SK-N-SH (cell line): ENCODE results near the gene PPP1R3G. TPM values are rescaled to one million over a fixed set of nuclear protein-coding genes. Genes with fewer than 3 reads are reported as not detected.

Experiments
- CTCF ChIA-PET: fragments of 300-600, 350-600 bp; formaldehyde crosslinking; extraction: SDS; loops from one replicate; lab custom pipeline; 2021; lab: Yijun Ruan, JAX
- POLR2A ChIA-PET: fragments of 350-600 bp; sonication (Branson Sonifier 250); formaldehyde crosslinking; extraction: SDS; loops from one replicate; lab custom pipeline; 2020; ENCODE audit warnings: antibody characterized with exemption, inconsistent platforms; lab: Yijun Ruan, JAX
- DNase-seq: peaks from one replicate; pipeline ENCODE4 v3.0.0; 2012
- H2AFZ ChIP-seq: fragments of 200-600 bp; sonication (generic); 2 replicates; pipeline ENCODE4 v1.8.1; 2016; ENCODE audit warnings: antibody characterized with exemption, mild to moderate bottlenecking, low read depth
- H3F3A ChIP-seq: fragments of 200-600 bp; sonication (generic); replicated peaks from 2 replicates; pipeline ENCODE3; 2016; ENCODE audit warnings: antibody characterized with exemption, mild to moderate bottlenecking; ENCODE audit not compliant: insufficient read depth
- H3K27ac ChIP-seq, 2 experiments: fragments of 200-500 bp in 1 of 2; fragments of 200-600 bp in 1 of 2; sonication (Bioruptor generic) in 1 of 2; sonication (generic), shearing (Covaris generic) in 1 of 2; 2 replicates each; pipeline versions ENCODE4 v1.5.1 to v1.6.1; 2014 to 2016; ENCODE audit warnings: low read depth in 2 of 2, inconsistent platforms in 1 of 2, low read length in 1 of 2, mild to moderate bottlenecking in 1 of 2, mixed read lengths in 1 of 2
- H3K27me3 ChIP-seq: fragments of 200-600 bp; sonication (generic), shearing (Covaris generic); 2 replicates; pipeline ENCODE4 v1.6.1; 2016; ENCODE audit warnings: mixed run types; ENCODE audit not compliant: insufficient read depth
- H3K36me3 ChIP-seq, 2 experiments: fragments of 200-500 bp in 1 of 2; fragments of 200-600 bp in 1 of 2; sonication (Bioruptor generic) in 1 of 2; sonication (generic) in 1 of 2; replicated peaks in 1 of 2; 2 replicates each; pipeline versions ENCODE3 to v1.5.1; 2014 to 2016; ENCODE audit warnings: low read length in 1 of 2, mild to moderate bottlenecking in 1 of 2; ENCODE audit not compliant: insufficient read depth in 2 of 2, control insufficient read depth in 1 of 2
- H3K4me1 ChIP-seq, 2 experiments: fragments of 200-500 bp in 1 of 2; fragments of 200-600 bp in 1 of 2; sonication (Bioruptor generic) in 1 of 2; sonication (generic), shearing (Covaris generic) in 1 of 2; 2 replicates each; pipeline versions ENCODE4 v1.5.1 to v1.6.1; 2014 to 2016; ENCODE audit warnings: low read depth in 1 of 2, low read length in 1 of 2, mixed run types in 1 of 2; ENCODE audit not compliant: insufficient read depth in 2 of 2, control insufficient read depth in 1 of 2
- H3K4me2 ChIP-seq: fragments of 200-600 bp; sonication (generic), shearing (Covaris generic); 2 replicates; pipeline ENCODE4 v1.6.1; 2017; ENCODE audit warnings: mixed run types
- H3K4me3 ChIP-seq, 2 experiments: fragments of 200-500 bp in 1 of 2; fragments of 200-600 bp in 1 of 2; sonication (Bioruptor generic) in 1 of 2; sonication (generic), shearing (Covaris generic) in 1 of 2; 2 replicates each; pipeline versions ENCODE4 v1.5.1 to v1.8.1; 2014 to 2016; ENCODE audit warnings: low read depth in 2 of 2, inconsistent platforms in 1 of 2, low read length in 1 of 2, mild to moderate bottlenecking in 1 of 2, mixed read lengths in 1 of 2, moderate library complexity in 1 of 2
- H3K79me2 ChIP-seq: fragments of 200-600 bp; sonication (generic); 2 replicates; pipeline ENCODE4 v1.8.1; 2017; ENCODE audit warnings: mild to moderate bottlenecking; ENCODE audit not compliant: insufficient read depth
- H3K9ac ChIP-seq: fragments of 200-600 bp; sonication (generic); 2 replicates; pipeline ENCODE4 v1.6.1; 2017; ENCODE audit warnings: mixed run types
- H3K9me2 ChIP-seq: fragments of 200-600 bp; sonication (generic); 2 replicates; pipeline ENCODE4 v1.6.1; 2017; ENCODE audit warnings: mixed run types
- H3K9me3 ChIP-seq: fragments of 200-600 bp; sonication (generic); 2 replicates; pipeline ENCODE4 v1.6.1; 2017; ENCODE audit warnings: mixed run types, mild to moderate bottlenecking, moderate library complexity
- H4K20me1 ChIP-seq: fragments of 200-600 bp; sonication (generic); 2 replicates; pipeline ENCODE4 v1.6.1; 2017; ENCODE audit warnings: mild to moderate bottlenecking, mixed run types; ENCODE audit not compliant: insufficient read depth
- ELF1 ChIP-seq: IDR thresholded peaks from 2 replicates; pipeline ENCODE4 v1.4.0; 2012
- EZH2phosphoT487 ChIP-seq: fragments of 200-600 bp; sonication (generic); IDR thresholded peaks from 2 replicates; pipeline ENCODE4 v1.6.1; 2017; ENCODE audit warnings: low read depth, mixed run types, mild to moderate bottlenecking, antibody characterized with exemption, moderate library complexity, borderline replicate concordance
- FOSL2 ChIP-seq: IDR thresholded peaks from 2 replicates; pipeline ENCODE4 v1.4.0; 2012; ENCODE audit warnings: low read depth, mild to moderate bottlenecking, moderate library complexity, borderline replicate concordance
- FOXJ3 ChIP-seq: sonication (generic); formaldehyde crosslinking; IDR thresholded peaks from 2 replicates; pipeline ENCODE4 v1.5.1; 2020; ENCODE audit warnings: mild to moderate bottlenecking, missing genetic modification reagents
- GABPA ChIP-seq: IDR thresholded peaks from 2 replicates; pipeline ENCODE4 v1.4.0; 2012; ENCODE audit warnings: low read depth, mild to moderate bottlenecking
- GATA2 ChIP-seq: sonication (generic); formaldehyde crosslinking; IDR thresholded peaks from 2 replicates; pipeline ENCODE4 v1.5.0; 2020; ENCODE audit warnings: mild to moderate bottlenecking, missing genetic modification reagents
- MEF2A ChIP-seq: IDR thresholded peaks from 2 replicates; pipeline ENCODE4 v1.4.0; 2012; ENCODE audit warnings: low read depth, borderline replicate concordance
- MXI1 ChIP-seq: IDR thresholded peaks from 2 replicates; pipeline ENCODE4 v1.6.1; 2012; ENCODE audit warnings: mild to moderate bottlenecking, low read depth, low read length, improper control_type of control experiment
- NFIC ChIP-seq: IDR thresholded peaks from 2 replicates; pipeline ENCODE4 v1.4.0; 2012; ENCODE audit warnings: borderline replicate concordance
- TAF1 ChIP-seq: IDR thresholded peaks from 2 replicates; pipeline ENCODE4 v1.6.1; 2012; ENCODE audit warnings: low read depth, mild to moderate bottlenecking, low read length, moderate library complexity, borderline replicate concordance
- TCF12 ChIP-seq: IDR thresholded peaks from 2 replicates; pipeline ENCODE4 v1.4.0; 2012
- YY1 ChIP-seq: IDR thresholded peaks from 2 replicates; pipeline ENCODE4 v1.4.0; 2012; ENCODE audit warnings: low read depth, mild to moderate bottlenecking
- WGBS: methylation state at CpG from one replicate; pipeline ENCODE4 v1.1.6; 2017; ENCODE audit warnings: low lambda C conversion rate; 5-methylcytosine and 5-hydroxymethylcytosine counted together
- polyA plus RNA-seq, 3 experiments: library from polyadenylated mRNA; depleted of rRNA; stranded (reverse); fragments of >200 nt; gene quantifications; 2 replicates each; pipeline ENCODE4 v1.2.3, GENCODE V29; 2012
- TF ChIP-seq, protein P1 (sequence below): IDR thresholded peaks from 2 replicates; pipeline ENCODE4 v1.4.0; 2012; ENCODE audit warnings: low read depth, borderline replicate concordance
- TF ChIP-seq, protein P2 (sequence below): IDR thresholded peaks from 2 replicates; pipeline ENCODE4 v1.4.0; 2012; ENCODE audit warnings: low read depth, borderline replicate concordance
- TF ChIP-seq, protein P3 (sequence below): IDR thresholded peaks from 2 replicates; pipeline ENCODE4 v1.6.1; 2012; ENCODE audit warnings: mild to moderate bottlenecking, low read depth, low read length, moderate library complexity

The PPP1R3G gene
- polyA plus RNA-seq, 1 of the 3 experiments (the other 2 are of a cell fraction) = 0.10 TPM

DNA sequence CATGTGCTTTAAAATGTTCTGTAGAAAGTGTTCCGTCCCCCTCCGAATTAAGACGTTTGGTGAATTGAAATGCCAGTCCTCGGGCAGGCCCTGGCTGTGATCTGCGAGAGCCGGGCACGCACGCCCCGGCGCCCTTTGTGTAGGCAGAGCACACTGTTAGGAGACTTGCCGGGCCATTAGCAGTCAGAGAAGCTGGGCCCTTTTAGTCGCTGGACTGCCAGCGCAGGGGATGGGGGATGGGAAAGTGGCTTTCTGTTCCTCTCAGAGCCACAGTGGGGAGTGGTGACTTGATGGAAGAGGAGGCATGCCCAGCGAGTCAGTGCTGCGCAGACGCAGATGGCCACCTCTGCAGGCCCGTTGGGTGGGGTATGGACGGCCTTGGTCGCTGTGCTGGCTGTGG lies 2.2 kb downstream of the PPP1R3G start:
- no peak overlapping the region for H3K27ac ChIP-seq
- peaks cover 0 to 8% of the 10 kb centered on the region in 2 experiments; a peak in 1 of 4 replicates for H3K4me1 ChIP-seq
- no peaks in the 10 kb centered on the region for H3K79me2 ChIP-seq
- H3K9me2 ChIP-seq = no peaks in the 10 kb centered on the region
- no peaks in the 10 kb centered on the region for H4K20me1 ChIP-seq
- no peak overlapping the region for H3K4me2 ChIP-seq
- CTCF ChIA-PET = no interaction called here
- no peaks in the 10 kb centered on the region for H3F3A ChIP-seq
- POLR2A ChIA-PET = no interaction called here
- H3K9ac ChIP-seq = no peak overlapping the region
- no peaks in the 10 kb centered on the region for H3K27me3 ChIP-seq
- WGBS = 94% methylated on average over 18 of the region's 19 CpGs
- TF ChIP-seq, protein P1, sequence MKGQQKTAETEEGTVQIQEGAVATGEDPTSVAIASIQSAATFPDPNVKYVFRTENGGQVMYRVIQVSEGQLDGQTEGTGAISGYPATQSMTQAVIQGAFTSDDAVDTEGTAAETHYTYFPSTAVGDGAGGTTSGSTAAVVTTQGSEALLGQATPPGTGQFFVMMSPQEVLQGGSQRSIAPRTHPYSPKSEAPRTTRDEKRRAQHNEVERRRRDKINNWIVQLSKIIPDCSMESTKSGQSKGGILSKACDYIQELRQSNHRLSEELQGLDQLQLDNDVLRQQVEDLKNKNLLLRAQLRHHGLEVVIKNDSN = no peak
- TF ChIP-seq TCF12 = no peak
- no peak for TF ChIP-seq ELF1
- TF ChIP-seq GABPA = no peak
- TF ChIP-seq MXI1 = no peak
- no peak overlapping the region for H2AFZ ChIP-seq
- DNase-seq = no peak
- H3K36me3 ChIP-seq = no peaks in the 10 kb centered on the region
- H3K9me3 ChIP-seq = no peaks in the 10 kb centered on the region
- H3K4me3 ChIP-seq = no peak overlapping the region

DNA sequence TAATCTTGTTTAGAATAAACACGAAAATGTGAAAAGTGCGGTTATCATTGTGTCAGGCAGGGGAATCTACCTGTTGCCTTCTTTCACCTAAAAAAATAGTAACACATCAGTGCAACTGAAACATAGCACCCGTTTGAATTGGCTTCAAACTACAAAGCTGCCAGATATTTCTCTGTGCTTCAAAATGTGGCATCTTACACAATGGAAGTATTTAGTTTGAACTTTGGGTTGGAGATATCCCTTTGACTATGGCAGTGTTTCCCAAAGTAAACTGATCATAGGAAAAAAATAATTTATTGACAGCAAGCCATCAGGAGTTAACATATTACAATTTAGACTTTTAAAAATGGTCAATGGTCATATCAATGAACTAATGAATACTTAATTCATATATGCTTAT lies 3.6 kb downstream of the PPP1R3G start:
- no peaks in the 10 kb centered on the region for H3K36me3 ChIP-seq
- DNase-seq = no peak
- H3K27me3 ChIP-seq = no peaks in the 10 kb centered on the region
- ChIA-PET POLR2A (no interaction called here), CTCF (no interaction called here)
- no peak overlapping the region for H2AFZ ChIP-seq
- no peak for TF ChIP-seq TAF1
- TF ChIP-seq MEF2A = no peak
- no peak for TF ChIP-seq FOSL2
- no peak for TF ChIP-seq EZH2phosphoT487
- TF ChIP-seq ELF1 = no peak
- H3K9me3 ChIP-seq = no peaks in the 10 kb centered on the region
- H4K20me1 ChIP-seq = no peaks in the 10 kb centered on the region
- H3K9me2 ChIP-seq = no peaks in the 10 kb centered on the region
- H3K79me2 ChIP-seq = no peaks in the 10 kb centered on the region
- no peak overlapping the region for H3K4me2 ChIP-seq
- H3F3A ChIP-seq = no peaks in the 10 kb centered on the region
- no peak overlapping the region for H3K27ac ChIP-seq
- no peak overlapping the region for H3K4me3 ChIP-seq
- WGBS = 85% methylated on average over 3 of the region's 3 CpGs
- peaks cover 0 to 8% of the 10 kb centered on the region in 2 experiments; a peak in 1 of 4 replicates for H3K4me1 ChIP-seq
- no peak overlapping the region for H3K9ac ChIP-seq

DNA sequence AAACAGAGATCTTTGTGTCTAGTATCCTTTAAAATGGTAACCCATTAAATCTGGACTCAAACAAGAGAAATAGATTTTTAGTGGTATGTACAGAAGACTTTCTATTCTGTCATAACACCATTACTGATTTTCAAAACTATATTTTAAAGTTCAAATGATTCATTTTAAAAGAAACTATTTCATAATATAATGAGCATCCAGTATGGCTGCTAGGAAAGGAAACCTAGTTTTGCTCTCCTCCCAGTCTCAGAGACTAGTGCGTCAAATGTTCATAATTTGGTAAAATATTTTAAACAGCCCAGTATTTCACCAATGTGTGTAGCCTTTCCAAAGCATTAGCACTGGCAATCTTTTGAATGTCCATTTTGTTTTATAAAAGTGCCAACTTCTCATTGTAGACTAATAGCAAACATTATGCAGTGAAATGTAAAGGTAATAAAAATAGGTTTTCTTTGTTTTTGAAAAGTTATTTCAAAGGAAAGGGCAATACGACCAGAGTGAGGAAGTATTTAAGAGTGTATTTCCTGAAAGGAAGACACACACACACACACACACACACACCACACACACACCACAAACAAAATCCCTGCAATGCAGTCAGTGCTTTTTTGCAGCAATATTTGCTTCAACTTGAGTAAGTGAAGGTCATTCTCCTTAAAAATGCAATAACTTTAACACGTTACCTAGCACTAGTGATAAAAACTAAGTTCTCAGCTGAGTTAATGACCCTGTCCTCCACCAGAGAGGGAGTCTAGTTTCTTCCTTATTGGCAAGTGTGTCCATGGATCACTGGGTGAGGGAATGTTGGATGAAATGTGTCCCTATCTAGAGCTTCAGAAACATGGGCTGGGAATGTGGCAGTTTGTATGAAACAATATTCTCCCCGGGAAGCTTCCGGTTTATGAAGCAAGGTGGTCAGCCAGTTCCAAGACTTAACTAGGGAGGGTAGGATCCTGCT lies 4.6 kb downstream of the PPP1R3G start:
- Histone ChIP-seq H3K27me3 (no peaks in the 10 kb centered on the region), H3K4me1 (peaks cover 0 to 8% of the 10 kb centered on the region in 2 experiments; a peak in 1 of 4 replicates), H3K27ac (no peak overlapping the region), H3K9me2 (no peaks in the 10 kb centered on the region), H4K20me1 (no peaks in the 10 kb centered on the region), H3K4me3 (no peak overlapping the region), H3K9me3 (no peaks in the 10 kb centered on the region), H3K36me3 (no peaks in the 10 kb centered on the region), H3K4me2 (no peak overlapping the region), H3K79me2 (no peaks in the 10 kb centered on the region), H3K9ac (no peak overlapping the region), H3F3A (no peaks in the 10 kb centered on the region), H2AFZ (no peak overlapping the region)
- ChIA-PET CTCF (no interaction called here), POLR2A (no interaction called here)
- 95% methylated on average over 4 of the region's 5 CpGs for WGBS
- TF ChIP-seq YY1 = no peak
- TF ChIP-seq NFIC = no peak
- no peak for TF ChIP-seq MEF2A
- no peak for TF ChIP-seq TAF1
- no peak for TF ChIP-seq FOXJ3 (CRISPR knock-in tag)
- TF ChIP-seq, protein P2, sequence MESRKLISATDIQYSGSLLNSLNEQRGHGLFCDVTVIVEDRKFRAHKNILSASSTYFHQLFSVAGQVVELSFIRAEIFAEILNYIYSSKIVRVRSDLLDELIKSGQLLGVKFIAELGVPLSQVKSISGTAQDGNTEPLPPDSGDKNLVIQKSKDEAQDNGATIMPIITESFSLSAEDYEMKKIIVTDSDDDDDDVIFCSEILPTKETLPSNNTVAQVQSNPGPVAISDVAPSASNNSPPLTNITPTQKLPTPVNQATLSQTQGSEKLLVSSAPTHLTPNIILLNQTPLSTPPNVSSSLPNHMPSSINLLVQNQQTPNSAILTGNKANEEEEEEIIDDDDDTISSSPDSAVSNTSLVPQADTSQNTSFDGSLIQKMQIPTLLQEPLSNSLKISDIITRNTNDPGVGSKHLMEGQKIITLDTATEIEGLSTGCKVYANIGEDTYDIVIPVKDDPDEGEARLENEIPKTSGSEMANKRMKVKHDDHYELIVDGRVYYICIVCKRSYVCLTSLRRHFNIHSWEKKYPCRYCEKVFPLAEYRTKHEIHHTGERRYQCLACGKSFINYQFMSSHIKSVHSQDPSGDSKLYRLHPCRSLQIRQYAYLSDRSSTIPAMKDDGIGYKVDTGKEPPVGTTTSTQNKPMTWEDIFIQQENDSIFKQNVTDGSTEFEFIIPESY = no peak
- TF ChIP-seq, protein P3, sequence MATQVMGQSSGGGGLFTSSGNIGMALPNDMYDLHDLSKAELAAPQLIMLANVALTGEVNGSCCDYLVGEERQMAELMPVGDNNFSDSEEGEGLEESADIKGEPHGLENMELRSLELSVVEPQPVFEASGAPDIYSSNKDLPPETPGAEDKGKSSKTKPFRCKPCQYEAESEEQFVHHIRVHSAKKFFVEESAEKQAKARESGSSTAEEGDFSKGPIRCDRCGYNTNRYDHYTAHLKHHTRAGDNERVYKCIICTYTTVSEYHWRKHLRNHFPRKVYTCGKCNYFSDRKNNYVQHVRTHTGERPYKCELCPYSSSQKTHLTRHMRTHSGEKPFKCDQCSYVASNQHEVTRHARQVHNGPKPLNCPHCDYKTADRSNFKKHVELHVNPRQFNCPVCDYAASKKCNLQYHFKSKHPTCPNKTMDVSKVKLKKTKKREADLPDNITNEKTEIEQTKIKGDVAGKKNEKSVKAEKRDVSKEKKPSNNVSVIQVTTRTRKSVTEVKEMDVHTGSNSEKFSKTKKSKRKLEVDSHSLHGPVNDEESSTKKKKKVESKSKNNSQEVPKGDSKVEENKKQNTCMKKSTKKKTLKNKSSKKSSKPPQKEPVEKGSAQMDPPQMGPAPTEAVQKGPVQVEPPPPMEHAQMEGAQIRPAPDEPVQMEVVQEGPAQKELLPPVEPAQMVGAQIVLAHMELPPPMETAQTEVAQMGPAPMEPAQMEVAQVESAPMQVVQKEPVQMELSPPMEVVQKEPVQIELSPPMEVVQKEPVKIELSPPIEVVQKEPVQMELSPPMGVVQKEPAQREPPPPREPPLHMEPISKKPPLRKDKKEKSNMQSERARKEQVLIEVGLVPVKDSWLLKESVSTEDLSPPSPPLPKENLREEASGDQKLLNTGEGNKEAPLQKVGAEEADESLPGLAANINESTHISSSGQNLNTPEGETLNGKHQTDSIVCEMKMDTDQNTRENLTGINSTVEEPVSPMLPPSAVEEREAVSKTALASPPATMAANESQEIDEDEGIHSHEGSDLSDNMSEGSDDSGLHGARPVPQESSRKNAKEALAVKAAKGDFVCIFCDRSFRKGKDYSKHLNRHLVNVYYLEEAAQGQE = no peak
- no peak for TF ChIP-seq GATA2 (CRISPR knock-in tag)
- no peak for DNase-seq
